HG03520 (cell line): ENCODE results near the gene SPDYE3.
"Not testable (repeated sequence)": the region's sequence is repeated elsewhere in the genome, so short reads cannot be mapped to it uniquely, and the experiment has no call there.

Experiments used
- ATAC-seq: cut with Tn5 transposase; IDR thresholded peaks from one replicate; pipeline ENCODE4 v1.9.1; 2021; ENCODE audit warnings: mild to moderate bottlenecking, moderate library complexity; ENCODE audit not compliant: unreplicated experiment

SPDYE3 gene

GRCh38 chr7:100287191-100287969 is 20.1 kb upstream of the SPDYE3 start:
- not testable (repeated sequence) for ATAC-seq

GRCh38 chr7:100288258-100288657 is 19.2 kb upstream of the SPDYE3 start:
- ATAC-seq = not testable (repeated sequence)

DNA sequence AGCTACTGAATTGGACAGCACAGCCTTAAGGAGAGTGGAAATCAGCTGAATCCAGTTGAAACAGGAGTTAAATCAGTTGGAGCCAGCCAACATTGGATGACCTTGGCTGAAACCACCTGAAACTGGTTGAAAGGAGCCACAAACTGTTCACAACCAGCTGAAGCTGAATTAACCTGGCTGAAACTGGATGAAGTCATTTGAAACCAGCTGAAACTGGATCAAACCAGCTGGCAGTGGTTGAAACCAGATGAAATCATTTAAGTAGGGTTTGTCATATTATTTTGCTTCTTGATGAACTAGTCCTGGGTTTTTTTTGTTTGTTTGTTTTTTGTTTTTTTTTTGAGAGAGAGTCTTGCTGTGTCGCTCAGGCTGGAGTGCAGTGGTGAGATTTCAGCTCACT is 15.3 kb upstream of the SPDYE3 start:
- not testable (repeated sequence) for ATAC-seq

DNA sequence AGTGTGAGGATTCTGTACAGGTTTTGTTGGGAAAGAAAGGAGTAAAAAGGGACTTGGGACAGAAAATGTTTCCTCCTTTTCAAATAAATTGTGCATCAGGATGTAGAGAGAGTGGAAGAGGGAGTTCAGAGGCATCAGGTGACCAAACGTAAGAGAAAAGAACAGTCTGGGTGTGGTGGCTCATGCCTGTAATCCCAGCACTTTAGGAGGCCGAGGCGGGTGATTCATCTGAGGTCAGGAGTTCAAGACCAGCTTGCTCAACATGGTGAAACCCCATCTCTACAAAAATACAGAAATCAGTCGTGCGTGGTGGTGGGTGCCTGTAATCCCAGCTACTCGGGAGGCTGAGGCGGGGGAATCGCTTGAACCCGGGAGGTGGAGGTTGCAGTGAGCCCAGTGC is 12.2 kb upstream of the SPDYE3 start:
- ATAC-seq = not testable (repeated sequence)

- not testable (repeated sequence) for ATAC-seq
Measured at GRCh38 chr7:100297852-100298631, 9.5 kb upstream of the SPDYE3 start.

DNA sequence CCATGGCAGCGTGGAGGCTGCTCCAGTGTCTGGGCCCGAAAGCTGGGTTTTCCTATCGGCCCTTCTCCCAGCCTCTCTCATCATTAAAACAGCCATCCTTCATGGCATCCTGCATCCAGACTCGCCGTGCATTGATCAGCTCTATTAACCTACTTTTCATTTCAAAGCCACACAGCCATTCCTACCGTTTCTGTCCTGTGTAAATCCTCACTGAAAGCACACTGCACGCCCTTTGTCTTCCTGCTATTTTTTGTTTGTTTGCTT is 8.9 kb upstream of the SPDYE3 start:
- ATAC-seq = not testable (repeated sequence)

- not testable (repeated sequence) for ATAC-seq
Measured at GRCh38 chr7:100304526-100304925, 3.0 kb upstream of the SPDYE3 start.

DNA sequence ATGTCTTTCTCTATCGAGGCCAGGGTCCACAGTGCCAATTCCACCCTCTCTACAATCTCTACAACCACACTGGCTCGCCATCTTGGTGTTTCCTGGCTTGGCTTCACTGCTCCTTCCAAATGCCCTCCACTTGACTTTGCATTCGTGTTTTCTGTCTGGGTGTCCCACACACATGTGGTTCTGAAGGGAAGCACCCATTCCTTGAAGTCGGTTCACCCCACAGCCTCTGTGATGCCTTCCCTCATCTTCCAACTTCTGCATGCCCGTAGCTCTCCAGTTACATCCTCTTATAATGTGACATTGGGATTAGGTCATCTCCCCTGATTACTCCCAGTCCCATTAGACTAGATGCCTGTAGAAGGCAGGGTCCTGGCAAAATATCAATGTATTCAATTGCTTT is 10.8 kb downstream of the SPDYE3 start:
- not testable (repeated sequence) for ATAC-seq

GRCh38 chr7:100321648-100322047 is 14.1 kb downstream of the SPDYE3 start:
- ATAC-seq = not testable (repeated sequence)

- ATAC-seq = not testable (repeated sequence)
Measured at GRCh38 chr7:100324194-100324593, 16.7 kb downstream of the SPDYE3 start.

- ATAC-seq = not testable (repeated sequence)
Measured at GRCh38 chr7:100325671-100326070, 18.2 kb downstream of the SPDYE3 start.

GRCh38 chr7:100326914-100327313 is 19.4 kb downstream of the SPDYE3 start:
- not testable (repeated sequence) for ATAC-seq

GRCh38 chr7:100335566-100336466 is 28.3 kb downstream of the SPDYE3 start:
- peak; percentile 93 for ATAC-seq

DNA sequence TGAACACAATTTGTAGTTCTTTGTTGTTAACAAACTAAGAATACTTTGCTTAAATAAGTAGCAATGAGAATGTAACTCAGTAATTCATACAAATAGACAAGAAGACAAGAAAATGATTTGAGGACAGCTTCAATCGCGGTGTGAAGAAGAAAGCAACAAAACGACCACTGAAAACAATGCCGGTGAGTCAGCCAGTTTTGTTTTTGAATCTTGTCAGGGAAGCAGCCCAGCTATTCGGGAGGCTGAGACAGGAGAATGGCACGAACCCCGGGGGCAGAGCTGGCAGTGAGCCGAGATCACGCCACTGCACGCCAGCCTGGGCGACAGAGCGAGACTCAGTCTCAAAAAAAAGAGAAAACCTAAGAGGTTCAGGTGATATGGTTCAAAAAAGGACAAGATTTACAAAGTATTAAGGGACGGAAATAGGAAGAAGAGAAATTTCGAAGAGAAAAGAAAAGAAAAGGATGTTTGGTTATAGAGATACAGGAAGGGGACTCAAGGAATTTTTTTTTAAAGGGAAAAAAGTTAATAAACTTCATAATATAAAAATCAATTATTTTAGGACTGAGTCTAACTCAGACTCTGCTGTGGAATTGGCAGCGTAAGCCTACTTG is 30.7 kb downstream of the SPDYE3 start:
- ATAC-seq = not testable (repeated sequence)

DNA sequence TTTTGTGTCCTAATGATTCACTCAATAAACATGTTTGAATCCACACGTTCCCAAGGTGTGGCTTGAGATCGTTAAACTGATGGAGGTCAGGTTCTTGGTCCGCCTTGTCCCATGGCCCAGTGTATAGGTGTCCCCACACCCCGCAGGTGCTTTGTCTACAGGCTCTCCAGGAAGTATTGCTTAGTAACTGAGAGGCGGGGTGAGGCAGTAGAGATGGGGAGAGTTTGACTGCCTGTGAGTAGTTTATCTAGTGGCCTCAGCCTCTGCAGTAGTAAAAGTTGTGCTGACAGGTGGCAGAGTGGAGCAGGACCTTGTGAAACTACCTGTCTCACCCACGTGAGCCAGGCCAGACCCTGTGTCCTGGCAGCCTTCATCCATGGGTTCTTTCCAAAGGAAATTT is 33.8 kb downstream of the SPDYE3 start:
- not testable (repeated sequence) for ATAC-seq

DNA sequence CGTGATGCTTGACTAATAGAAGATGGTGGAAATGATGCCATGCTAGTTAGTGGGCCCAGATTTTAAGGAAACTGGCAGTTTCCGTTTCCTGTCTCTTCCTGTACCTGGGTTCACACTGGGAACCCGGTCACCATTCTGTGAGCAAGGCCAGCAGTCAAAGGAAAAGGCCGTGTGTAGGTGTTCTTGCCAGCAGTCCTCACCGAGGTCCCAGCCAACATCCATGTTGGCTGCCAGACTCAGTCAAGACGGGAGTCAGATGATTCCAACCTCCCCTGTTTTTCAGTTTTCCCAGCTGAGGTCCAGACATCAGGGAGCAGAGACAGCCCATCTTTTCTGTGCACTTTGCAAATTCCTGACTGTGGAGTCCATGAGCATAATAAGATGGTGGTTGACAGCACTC is 35.3 kb downstream of the SPDYE3 start:
- no peak for ATAC-seq

DNA sequence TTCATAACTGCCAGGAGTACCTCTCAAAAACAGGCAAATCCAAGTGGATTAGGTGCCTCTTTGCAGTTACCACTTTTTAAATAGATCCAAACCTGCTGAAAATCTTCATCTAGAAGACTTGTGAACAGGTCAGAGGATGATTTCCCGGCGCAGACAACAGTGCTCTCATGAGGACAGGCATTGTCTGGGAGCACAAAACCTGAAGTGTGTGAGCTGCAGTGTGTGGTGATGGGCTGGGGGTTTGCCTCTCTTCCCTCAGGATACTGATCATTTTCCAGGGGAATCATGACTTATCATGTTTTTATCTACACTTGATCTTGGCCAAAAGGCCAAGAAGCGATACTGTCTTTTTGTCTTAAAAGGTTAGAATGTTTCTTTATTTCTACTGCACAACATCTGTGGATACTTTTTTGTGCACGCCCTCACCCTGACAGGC is 36.6 kb downstream of the SPDYE3 start:
- ATAC-seq = not testable (repeated sequence)

GRCh38 chr7:100344560-100345287 is 37.2 kb downstream of the SPDYE3 start:
- peak; percentile 74 for ATAC-seq

GRCh38 chr7:100345288-100345672 is 37.8 kb downstream of the SPDYE3 start:
- peak; percentile 28 for ATAC-seq

DNA sequence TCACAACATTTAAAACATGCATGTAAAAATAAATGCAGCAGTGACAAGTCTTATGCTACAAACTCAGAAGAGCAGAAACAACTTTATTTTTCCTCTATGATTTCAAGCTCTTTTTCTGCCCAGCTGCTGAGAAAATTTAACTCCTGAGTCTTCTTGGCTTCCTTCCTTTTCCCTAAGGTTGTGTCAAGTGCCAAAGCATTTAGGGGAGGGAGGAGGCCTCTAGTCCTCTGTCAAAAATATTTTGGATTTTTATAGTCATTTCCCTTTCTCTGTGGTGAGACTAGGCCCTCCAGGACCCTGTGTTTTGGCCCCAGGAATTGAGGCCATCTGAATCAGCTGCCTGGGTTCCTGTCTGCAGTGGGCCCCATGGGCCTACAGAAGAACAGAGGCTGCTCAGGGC is 39.4 kb downstream of the SPDYE3 start:
- no peak for ATAC-seq
